DND-41 (cell line): ENCODE measurements around the gene OSBPL5.
"Not testable (repeated sequence)": the region's sequence is repeated elsewhere in the genome, so short reads cannot be mapped to it uniquely, and the experiment has no call there.

Experiments used
- ATAC-seq: fragments of 200-7000 bp; cut with Tn5 transposase; 3 replicates; pipeline ENCODE4 v1.9.1; 2021; ENCODE audit warnings: low read depth; ENCODE audit not compliant: insufficient read depth
- DNase-seq: peaks from one replicate; pipeline ENCODE4 v3.0.0-alpha.2; 2020
- H2AFZ ChIP-seq: 2 replicates; pipeline ENCODE4 v1.6.0; 2012; ENCODE audit warnings: low read depth, low read length
- H3K27ac ChIP-seq: 2 replicates; pipeline ENCODE4 v1.5.1; 2012; ENCODE audit warnings: low read length, inconsistent platforms
- H3K27me3 ChIP-seq: fragments of 200-600 bp; sonication (generic); 2 replicates; pipeline ENCODE4 v1.6.0; 2012; ENCODE audit warnings: low read length, mild to moderate bottlenecking, inconsistent platforms; ENCODE audit not compliant: insufficient read depth, poor library complexity
- H3K36me3 ChIP-seq: 2 replicates; pipeline ENCODE4 v1.5.1; 2012; ENCODE audit warnings: low read length, inconsistent platforms; ENCODE audit not compliant: insufficient read depth
- H3K4me1 ChIP-seq: 2 replicates; pipeline ENCODE4 v1.5.1; 2012; ENCODE audit warnings: mild to moderate bottlenecking, low read length; ENCODE audit not compliant: insufficient read depth
- H3K4me2 ChIP-seq: 2 replicates; pipeline ENCODE4 v1.6.0; 2012; ENCODE audit warnings: mild to moderate bottlenecking, moderate library complexity, low read length, inconsistent platforms; ENCODE audit not compliant: insufficient read depth
- H3K4me3 ChIP-seq, 2 experiments: fragments of 200-600 bp in 1 of 2; shearing (Covaris generic) in 1 of 2; 2 replicates each; pipeline ENCODE4 v1.5.1; 2012 to 2016; ENCODE audit warnings: inconsistent platforms in 2 of 2, low read length in 2 of 2, mild to moderate bottlenecking in 2 of 2, low read depth in 1 of 2, moderate library complexity in 1 of 2
- H3K79me2 ChIP-seq: 2 replicates; pipeline ENCODE4 v1.6.0; 2012; ENCODE audit warnings: low read length, inconsistent platforms; ENCODE audit not compliant: insufficient read depth
- H3K9ac ChIP-seq: 2 replicates; pipeline ENCODE4 v1.6.0; 2012; ENCODE audit warnings: low read depth, mild to moderate bottlenecking, inconsistent platforms, low read length, moderate library complexity
- H3K9me3 ChIP-seq: 2 replicates; pipeline ENCODE4 v1.5.1; 2012; ENCODE audit warnings: low read length, moderate library complexity, mild to moderate bottlenecking, inconsistent platforms; ENCODE audit not compliant: insufficient read depth, severe bottlenecking
- H4K20me1 ChIP-seq: 2 replicates; pipeline ENCODE4 v1.6.0; 2012; ENCODE audit warnings: low read length; ENCODE audit not compliant: insufficient read depth
- CTCF ChIP-seq: IDR thresholded peaks from 2 replicates; pipeline ENCODE4 v1.5.1; 2012; ENCODE audit warnings: borderline replicate concordance, low read length, moderate library complexity, mild to moderate bottlenecking; ENCODE audit not compliant: poor library complexity, severe bottlenecking; ENCODE audit errors: extremely low read depth
- EZH2 ChIP-seq: IDR thresholded peaks from 3 replicates; pipeline ENCODE4 v1.6.1; 2012; ENCODE audit warnings: borderline replicate concordance, low read depth, mild to moderate bottlenecking, moderate library complexity, low read length, inconsistent platforms; ENCODE audit not compliant: severe bottlenecking

Gene OSBPL5

GRCh38 chr11:3069425-3069824, 95.7 kb downstream of the OSBPL5 start:
- Histone ChIP-seq H3K79me2 (no peaks in the 10 kb centered on the region), H3K4me3 (no peak overlapping the region), H4K20me1 (no peaks in the 10 kb centered on the region), H3K4me1 (no peaks in the 10 kb centered on the region), H3K27ac (no peak overlapping the region), H3K9me3 (peaks cover 3% of the 10 kb centered on the region), H2AFZ (no peak overlapping the region), H3K9ac (no peak overlapping the region), H3K4me2 (no peak overlapping the region), H3K36me3 (no peaks in the 10 kb centered on the region), H3K27me3 (peaks cover 2% of the 10 kb centered on the region)
- TF ChIP-seq EZH2 (no peak), CTCF (no peak)
- no peak for ATAC-seq
- DNase-seq, result no peak

DNA sequence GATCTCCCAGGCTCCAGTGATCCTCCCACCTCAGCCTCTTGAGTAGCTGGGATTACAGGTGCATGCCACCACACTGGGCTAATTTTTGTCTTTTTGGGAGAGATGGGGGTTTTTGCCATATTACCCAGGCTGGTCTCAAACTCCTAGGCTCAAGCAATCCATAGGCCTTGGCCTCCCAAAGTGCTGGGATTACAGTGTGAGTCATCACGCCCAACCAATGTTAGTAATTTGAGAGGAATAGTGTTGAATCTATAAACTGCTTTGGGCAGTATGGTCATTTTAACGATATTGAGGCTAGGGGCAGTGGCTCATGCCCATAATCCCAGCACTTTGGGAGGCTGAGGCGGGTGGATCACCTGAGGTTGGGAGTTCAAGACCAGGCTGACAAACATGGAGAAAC, 98.8 kb downstream of the OSBPL5 start:
- H3K4me1 ChIP-seq, H2AFZ ChIP-seq, H3K79me2 ChIP-seq, H3K9me3 ChIP-seq, H3K27ac ChIP-seq, H3K27me3 ChIP-seq, ATAC-seq, DNase-seq, H3K36me3 ChIP-seq, H3K9ac ChIP-seq, H3K4me2 ChIP-seq, H3K4me3 ChIP-seq, H4K20me1 ChIP-seq: not testable (repeated sequence)

GRCh38 chr11:3064709-3065108, 100.4 kb downstream of the OSBPL5 start:
- not testable (repeated sequence) for H3K4me3 ChIP-seq, H3K79me2 ChIP-seq, H3K27ac ChIP-seq, H3K9me3 ChIP-seq, H4K20me1 ChIP-seq, H3K4me1 ChIP-seq, H3K27me3 ChIP-seq, H3K36me3 ChIP-seq, H3K4me2 ChIP-seq, ATAC-seq, H2AFZ ChIP-seq, DNase-seq, H3K9ac ChIP-seq

DNA sequence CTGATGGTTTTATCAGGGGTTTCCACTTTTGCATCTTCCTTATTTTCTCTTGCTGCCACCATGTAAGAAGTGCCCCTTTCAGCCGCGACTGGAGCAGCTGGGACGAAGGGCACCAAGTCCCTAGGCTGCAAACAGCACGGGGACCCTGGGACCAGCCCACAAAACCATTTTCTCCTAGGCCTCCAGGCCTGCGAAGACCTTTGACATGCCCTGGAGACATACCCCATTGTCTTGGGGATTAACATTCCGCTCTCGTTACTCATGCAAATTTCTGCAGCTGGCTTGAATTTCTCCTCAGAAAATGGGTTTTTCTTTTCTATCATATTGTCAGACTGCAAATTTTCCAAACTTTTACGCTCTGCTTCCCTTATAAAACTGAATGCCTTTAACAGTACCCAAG, 101.2 kb downstream of the OSBPL5 start:
- H3K4me3 ChIP-seq, H3K79me2 ChIP-seq, H3K36me3 ChIP-seq, H3K9me3 ChIP-seq, DNase-seq, H2AFZ ChIP-seq, ATAC-seq, H4K20me1 ChIP-seq, H3K9ac ChIP-seq, H3K4me1 ChIP-seq, H3K4me2 ChIP-seq, H3K27me3 ChIP-seq, H3K27ac ChIP-seq: not testable (repeated sequence)

- not testable (repeated sequence) for H3K4me1 ChIP-seq, H2AFZ ChIP-seq, H3K27me3 ChIP-seq, H3K27ac ChIP-seq, H3K4me3 ChIP-seq, H3K9me3 ChIP-seq, H4K20me1 ChIP-seq, H3K36me3 ChIP-seq, H3K79me2 ChIP-seq, H3K9ac ChIP-seq, ATAC-seq, H3K4me2 ChIP-seq, DNase-seq
Measured at GRCh38 chr11:3063432-3063831, 101.7 kb downstream of the OSBPL5 start.
